ENCODE measurements around the gene RAET1E. TPM values are rescaled to one million over a fixed set of nuclear protein-coding genes. Genes with fewer than 3 reads are reported as not detected.

RAET1E gene
- total and polyA plus RNA-seq, 9 of the 15 experiments (the other 6 are each of a cell fraction or from before 2014, with no cell fraction given), result not detected

DNA sequence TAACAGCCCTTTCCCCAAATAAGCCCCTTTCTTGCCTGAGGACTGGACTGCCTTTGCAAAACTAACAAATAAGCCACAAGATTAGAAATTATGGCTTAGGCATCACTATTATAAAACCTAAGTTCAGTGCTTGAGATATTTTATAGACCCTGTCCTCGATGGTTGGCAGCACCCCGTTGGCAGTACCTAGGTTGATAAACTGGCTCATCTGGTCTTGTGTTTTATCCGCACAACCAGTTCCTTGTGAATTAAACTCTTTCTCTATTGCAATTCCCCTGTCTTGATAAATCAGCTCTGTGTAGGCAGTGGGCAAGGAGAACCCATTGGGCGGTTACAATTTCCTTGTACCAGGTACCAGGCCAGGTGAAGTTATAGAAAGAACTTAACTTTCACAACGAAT, 40.4 kb downstream of the RAET1E start (continued):
- TF ChIP-seq CCNT2 (IDR thresholded peaks at IDR 0.05; ENCODE audit: borderline replicate concordance, extremely low read depth, insufficient read length, low read depth, low read length) (no peak), ZFX (CRISPR knock-in tag; IDR thresholded peaks at IDR 0.05) (no peak), ZNF23 (CRISPR knock-in tag; IDR thresholded peaks at IDR 0.05) (no peak), ZNF408 (CRISPR knock-in tag; IDR thresholded peaks at IDR 0.05; ENCODE audit: low read depth) (no peak), VEZF1 (CRISPR knock-in tag; IDR thresholded peaks at IDR 0.05) (no peak)

DNA sequence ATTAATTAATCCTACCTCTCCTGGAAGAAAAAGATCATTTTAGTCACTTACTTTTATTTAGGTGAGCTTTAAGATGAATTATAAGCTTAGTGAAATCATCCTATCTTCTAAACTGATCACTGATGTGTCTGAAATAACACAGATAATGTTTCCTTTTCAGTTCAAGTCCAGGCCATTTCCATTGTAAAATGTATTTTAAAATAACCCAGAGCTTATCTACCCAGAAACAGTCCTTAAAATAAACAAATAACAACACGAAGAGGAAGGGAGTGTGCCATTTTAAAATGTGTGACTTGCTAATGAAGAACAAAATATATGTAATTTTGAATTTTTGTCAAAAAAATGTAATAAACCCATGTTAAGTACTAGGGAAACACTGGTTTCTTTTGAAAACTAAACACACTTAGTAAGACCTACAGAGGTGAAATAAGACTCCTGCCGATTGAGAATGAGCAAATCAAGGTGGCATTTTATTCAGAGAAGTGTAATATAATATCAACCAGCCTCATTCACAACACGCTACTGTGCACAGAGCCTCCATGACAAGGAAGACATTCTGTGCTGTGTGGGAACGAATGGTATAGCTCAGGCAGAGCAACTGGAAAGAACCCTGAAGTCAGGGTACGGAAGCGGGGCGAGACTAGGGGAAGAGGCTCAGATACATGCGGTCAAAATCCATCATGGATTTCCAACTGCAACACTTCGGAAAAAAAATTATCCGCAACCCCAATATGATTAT, 41.5 kb downstream of the RAET1E start:
- FAIRE-seq (no peak), ATAC-seq (no peak), DNase-seq (ENCODE audit: extremely low read depth in 1 of 4, low spot score in 3 of 4) (no peak)
- Histone ChIP-seq H2AFZ (ENCODE audit: low read depth, low read length) (no peak overlapping the region), H3K27ac (ENCODE audit: extremely low read depth, low read depth, low read length) (no peak overlapping the region), H3K4me1 (replicated peaks in 1 of 2; ENCODE audit: control insufficient read depth in 2 of 2, insufficient read depth in 2 of 2, low read length in 2 of 2) (peaks cover 0 to 4% of the 10 kb centered on the region in 2 experiments; a peak in 2 of 5 replicates), H3K9me1 (ENCODE audit: control insufficient read depth, insufficient read depth, low read length) (no peaks in the 10 kb centered on the region), H3K36me3 (ENCODE audit: control insufficient read depth, insufficient read depth, low read length) (no peaks in the 10 kb centered on the region), H4K20me1 (replicated peaks; ENCODE audit: control insufficient read depth, insufficient read depth, low read length) (no peaks in the 10 kb centered on the region), H3K27me3 (ENCODE audit: control insufficient read depth in 2 of 2, insufficient read depth in 2 of 2, low read length in 2 of 2) (peaks cover 8 to 19% of the 10 kb centered on the region in 2 experiments; a peak in 4 of 5 replicates), H3K4me3 (no peak overlapping the region), H3K4me2 (ENCODE audit: insufficient read depth, low read length) (no peak overlapping the region), H3K79me2 (ENCODE audit: control insufficient read depth, insufficient read depth, low read length) (no peaks in the 10 kb centered on the region), H3K9me3 (replicated peaks; ENCODE audit: control insufficient read depth, insufficient read depth, low read depth, low read length) (no peaks in the 10 kb centered on the region), H3K9ac (ENCODE audit: insufficient read depth in 1 of 2, low read depth in 2 of 2, low read length in 2 of 2) (no peak overlapping the region)
- intact Hi-C loops (cut with micrococcal nuclease), result no loop called here
- BruUV-seq (replicated peaks), result no TSS peak
- in situ Hi-C loops (cut with MboI), result no loop called here
- 48% methylated on average over 10 of the region's 10 CpGs for WGBS (ENCODE audit: insufficient coverage, low coverage, missing lambda C conversion rate)
- ChIA-PET POLR2A (interaction anchor here (0.9 to 1.2 kb wide), 3 partner anchors 9 to 14 kb away, joined by 3 to 8 read pairs (median 3); no protein-coding TSS in a partner anchor), CTCF (ENCODE audit: low intra/inter-chr PET ratio) (no interaction called here)
- no peak for TF ChIP-seq TFAP4 (CRISPR knock-in tag; IDR thresholded peaks at IDR 0.05; ENCODE audit: borderline replicate concordance)
- TF ChIP-seq ZKSCAN3 (CRISPR knock-in tag; IDR thresholded peaks at IDR 0.05), result no peak
- TF ChIP-seq, protein P1, sequence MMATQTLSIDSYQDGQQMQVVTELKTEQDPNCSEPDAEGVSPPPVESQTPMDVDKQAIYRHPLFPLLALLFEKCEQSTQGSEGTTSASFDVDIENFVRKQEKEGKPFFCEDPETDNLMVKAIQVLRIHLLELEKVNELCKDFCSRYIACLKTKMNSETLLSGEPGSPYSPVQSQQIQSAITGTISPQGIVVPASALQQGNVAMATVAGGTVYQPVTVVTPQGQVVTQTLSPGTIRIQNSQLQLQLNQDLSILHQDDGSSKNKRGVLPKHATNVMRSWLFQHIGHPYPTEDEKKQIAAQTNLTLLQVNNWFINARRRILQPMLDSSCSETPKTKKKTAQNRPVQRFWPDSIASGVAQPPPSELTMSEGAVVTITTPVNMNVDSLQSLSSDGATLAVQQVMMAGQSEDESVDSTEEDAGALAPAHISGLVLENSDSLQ (IDR thresholded peaks at IDR 0.05), result no peak
- no peak for TF ChIP-seq SIX5 (IDR thresholded peaks at IDR 0.05; ENCODE audit: borderline replicate concordance in 1 of 2, insufficient read depth in 1 of 2, low read depth in 1 of 2, low read length in 2 of 2)
- TF ChIP-seq, protein P2, sequence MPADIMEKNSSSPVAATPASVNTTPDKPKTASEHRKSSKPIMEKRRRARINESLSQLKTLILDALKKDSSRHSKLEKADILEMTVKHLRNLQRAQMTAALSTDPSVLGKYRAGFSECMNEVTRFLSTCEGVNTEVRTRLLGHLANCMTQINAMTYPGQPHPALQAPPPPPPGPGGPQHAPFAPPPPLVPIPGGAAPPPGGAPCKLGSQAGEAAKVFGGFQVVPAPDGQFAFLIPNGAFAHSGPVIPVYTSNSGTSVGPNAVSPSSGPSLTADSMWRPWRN (IDR thresholded peaks at IDR 0.05; ENCODE audit: low read depth), result no peak
- TF ChIP-seq XRCC4 (IDR thresholded peaks at IDR 0.05; ENCODE audit: extremely low read depth, insufficient read depth, insufficient read length), result no peak
- TF ChIP-seq PHB2 (IDR thresholded peaks at IDR 0.05; ENCODE audit: low read depth), result no peak
- TF ChIP-seq ZNF668 (CRISPR knock-in tag; IDR thresholded peaks at IDR 0.05), result no peak
- no peak for TF ChIP-seq ZNF23 (CRISPR knock-in tag; IDR thresholded peaks at IDR 0.05)
- no peak for TF ChIP-seq KDM5B (IDR thresholded peaks at IDR 0.05; ENCODE audit: insufficient replicate concordance, low read depth, low read length)

Measured in K562 (cell line).